GM18499 (cell line): ENCODE measurements around the gene OR5T3.
"Not testable (repeated sequence)": the region's sequence is repeated elsewhere in the genome, so short reads cannot be mapped to it uniquely, and the experiment has no call there.

Experiments
- ATAC-seq: cut with Tn5 transposase; IDR thresholded peaks from one replicate; pipeline ENCODE4 v1.9.1; 2021; ENCODE audit warnings: moderate number of reproducible peaks; ENCODE audit not compliant: insufficient read depth, unreplicated experiment

Gene OR5T3

GRCh38 chr11:56251954-56252353, at the start of gene OR5T3:
Gene OR5T3 (plus strand): TSS chr11:56252254. CDS start chr11:56252254, 0 bp downstream.
- ATAC-seq = no peak

- ATAC-seq = no peak
Measured at GRCh38 chr11:56207790-56208189, 44.3 kb upstream of the OR5T3 start.

DNA sequence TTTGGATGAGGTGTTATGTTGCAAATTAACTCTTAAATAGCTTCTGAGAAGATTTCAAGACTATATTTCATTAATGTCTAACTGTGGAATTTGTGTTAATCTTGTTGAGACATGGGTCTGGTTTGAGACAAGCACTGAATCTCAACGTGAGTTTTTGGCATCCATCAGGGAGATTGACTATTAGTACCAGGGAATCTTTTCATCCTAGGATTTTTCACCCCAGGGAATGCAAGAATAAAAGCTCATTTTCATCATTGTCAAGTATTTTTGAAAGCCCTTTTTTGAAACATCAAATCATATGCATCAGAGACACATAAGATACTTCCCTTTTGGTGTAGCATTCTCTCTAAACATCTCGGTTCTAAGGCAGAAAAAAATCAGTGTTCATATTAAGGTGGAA, 37.5 kb upstream of the OR5T3 start:
- ATAC-seq = no peak

DNA sequence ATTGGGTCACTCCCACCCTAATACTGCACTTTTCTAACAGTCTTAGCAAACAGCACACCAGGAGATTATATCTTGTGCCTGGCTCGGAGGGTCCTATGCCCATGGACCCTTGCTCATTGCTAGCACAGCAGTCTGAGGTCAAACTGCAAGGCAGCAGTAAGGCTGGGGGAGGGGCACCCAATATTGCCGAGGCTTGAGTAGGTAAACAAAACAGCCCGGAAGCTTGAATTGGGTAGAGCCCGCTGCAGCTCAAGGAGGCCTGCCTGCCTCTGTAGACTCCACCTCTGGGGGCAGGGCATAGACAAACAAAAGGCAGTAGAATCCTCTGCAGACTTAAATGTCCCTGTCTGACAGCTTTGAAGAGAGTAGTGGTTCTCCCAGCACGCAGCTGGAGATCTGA, 32.3 kb upstream of the OR5T3 start:
- not testable (repeated sequence) for ATAC-seq

GRCh38 chr11:56234155-56234554, 17.9 kb upstream of the OR5T3 start, which contains the start of gene OR5T2:
Gene OR5T2 (minus strand): TSS chr11:56234255. CDS start chr11:56233062, 1,193 bp downstream.
- no peak for ATAC-seq

GRCh38 chr11:56271092-56271491, 19.0 kb downstream of the OR5T3 start:
- no peak for ATAC-seq

GRCh38 chr11:56273854-56274253, 21.8 kb downstream of the OR5T3 start, which contains the start of gene OR5T1:
Gene OR5T1 (plus strand): TSS chr11:56274154. CDS start chr11:56275639, 1,485 bp downstream.
- ATAC-seq = no peak

- ATAC-seq = no peak
Measured at GRCh38 chr11:56292154-56292553, 40.1 kb downstream of the OR5T3 start, which contains the start of gene OR8H1. Gene OR8H1 (minus strand): TSS chr11:56292254. CDS start chr11:56291062, 1,192 bp downstream.

DNA sequence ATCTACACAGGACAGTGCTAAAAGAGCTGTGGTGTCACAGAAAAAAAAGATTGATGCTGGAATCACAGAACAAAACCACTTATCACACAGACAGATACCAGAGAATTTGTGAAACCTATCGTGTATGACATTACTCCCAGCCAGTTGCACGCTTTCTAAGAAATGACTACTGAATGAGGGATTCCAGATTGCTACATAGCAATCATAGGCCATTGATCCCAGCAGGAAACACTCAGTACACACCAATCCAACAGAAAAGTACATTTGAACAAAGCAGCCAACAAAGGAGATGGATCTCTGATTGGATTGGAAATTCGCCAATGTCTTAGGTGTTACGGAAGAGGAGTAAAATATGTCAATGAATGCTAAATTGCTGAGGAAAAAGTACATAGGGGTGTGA, 44.8 kb downstream of the OR5T3 start:
- ATAC-seq = no peak
